DMS53 (cell line): ENCODE results near the gene FBXL16.

Experiments
- DNase-seq: peaks from one replicate; lab custom pipeline; 2025; lab: John Stamatoyannopoulos, UW

Gene FBXL16

GRCh38 chr16:660459-661183 is 45.0 kb downstream of the FBXL16 start:
- DNase-seq, result peak; percentile 98

GRCh38 chr16:660132-660458 is 45.5 kb downstream of the FBXL16 start:
- DNase-seq, result no peak

GRCh38 chr16:659618-660017 is 46.0 kb downstream of the FBXL16 start:
- DNase-seq, result no peak

- no peak for DNase-seq
Observed at GRCh38 chr16:658679-659571, 46.7 kb downstream of the FBXL16 start.

- DNase-seq, result no peak
Observed at GRCh38 chr16:657487-657886, 48.1 kb downstream of the FBXL16 start.

- no peak for DNase-seq
Observed at GRCh38 chr16:654034-654433, 51.6 kb downstream of the FBXL16 start.

- DNase-seq, result no peak
Observed at GRCh38 chr16:652454-653305, 52.9 kb downstream of the FBXL16 start.

GRCh38 chr16:651844-652243 is 53.8 kb downstream of the FBXL16 start:
- no peak for DNase-seq

- peak; percentile 61 for DNase-seq
Observed at GRCh38 chr16:649631-650030, 56.0 kb downstream of the FBXL16 start.

GRCh38 chr16:648781-649589 is 56.6 kb downstream of the FBXL16 start, which contains the start of gene WDR90:
Gene WDR90 (plus strand): TSS chr16:649365. CDS start chr16:649417, 52 bp downstream.
- peak; percentile 96 for DNase-seq

GRCh38 chr16:648071-648780 is 57.4 kb downstream of the FBXL16 start:
- DNase-seq, result peak; percentile 76

GRCh38 chr16:647173-647902 is 58.3 kb downstream of the FBXL16 start:
- DNase-seq, result peak; percentile 39

GRCh38 chr16:646679-647172 is 58.9 kb downstream of the FBXL16 start:
- no peak for DNase-seq

- DNase-seq, result no peak
Observed at GRCh38 chr16:645852-646678, 59.5 kb downstream of the FBXL16 start.

GRCh38 chr16:644556-644955 is 61.0 kb downstream of the FBXL16 start:
- no peak for DNase-seq

- DNase-seq, result no peak
Observed at GRCh38 chr16:643050-643368, 62.6 kb downstream of the FBXL16 start.
